Osteocyte (in vitro differentiated cells): ENCODE results near the gene XRCC6. TPM values are rescaled to one million over a fixed set of nuclear protein-coding genes. Genes with fewer than 3 reads are reported as not detected.

Experiments
- DNase-seq: peaks from one replicate; pipeline ENCODE4 v3.0.0; 2021; ENCODE audit warnings: mixed read lengths; ENCODE audit not compliant: unreplicated experiment; ENCODE audit errors: extremely low spot score
- H3K27ac Mint-ChIP-seq: one replicate; pipeline ENCODE4 v1.8.0; 2021; ENCODE audit warnings: mild to moderate bottlenecking, mixed read lengths; ENCODE audit not compliant: unreplicated experiment
- H3K27me3 Mint-ChIP-seq: one replicate; pipeline ENCODE4 v1.8.0; 2021; ENCODE audit warnings: mixed read lengths; ENCODE audit not compliant: unreplicated experiment
- H3K36me3 Mint-ChIP-seq: one replicate; pipeline ENCODE4 v1.8.0; 2021; ENCODE audit warnings: mixed read lengths; ENCODE audit not compliant: unreplicated experiment
- H3K4me1 Mint-ChIP-seq: one replicate; pipeline ENCODE4 v1.8.0; 2021; ENCODE audit warnings: mixed read lengths; ENCODE audit not compliant: unreplicated experiment
- H3K4me3 Mint-ChIP-seq: one replicate; pipeline ENCODE4 v1.8.0; 2021; ENCODE audit warnings: mild to moderate bottlenecking, moderate library complexity, mixed read lengths; ENCODE audit not compliant: unreplicated experiment
- H3K9me3 Mint-ChIP-seq: one replicate; pipeline ENCODE4 v1.8.0; 2021; ENCODE audit warnings: mixed read lengths; ENCODE audit not compliant: unreplicated experiment
- CTCF ChIP-seq: fragments of 200-600 bp; sonication (generic); IDR thresholded peaks from 2 replicates; pipeline ENCODE4 v1.5.0; 2021; ENCODE audit warnings: antibody characterized with exemption, mild to moderate bottlenecking, moderate library complexity
- total RNA-seq: library from RNA; stranded (reverse); gene quantifications from 2 replicates; pipeline ENCODE4 v1.2.1, GENCODE V29; 2021

Gene XRCC6
- total RNA-seq, 1 donor from 2014 or later: 211 TPM

DNA sequence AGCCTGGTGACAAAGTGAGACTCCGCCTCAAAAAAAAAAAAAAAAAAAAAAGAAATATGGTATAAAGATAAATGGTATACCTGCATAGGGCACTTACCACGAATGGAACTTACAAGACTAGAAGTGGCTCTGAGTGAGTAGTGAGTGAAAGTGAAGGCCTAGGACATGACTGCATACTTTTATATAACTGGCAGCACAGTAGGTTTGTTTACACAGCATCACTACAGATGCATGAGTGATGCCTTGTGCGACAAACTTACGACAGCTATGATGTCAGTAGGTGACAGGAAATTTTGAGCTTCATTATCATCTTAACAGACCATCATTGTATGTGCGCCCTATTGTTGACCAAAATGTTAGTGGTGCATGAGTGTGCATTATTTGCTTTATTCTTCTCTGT is 17.7 kb downstream of the XRCC6 start:
- H3K36me3 Mint-ChIP-seq: peaks cover 47% of the 10 kb centered on the region
- no peaks in the 10 kb centered on the region for H3K27me3 Mint-ChIP-seq
- DNase-seq: no peak
- H3K4me1 Mint-ChIP-seq: no peaks in the 10 kb centered on the region
- no peak overlapping the region for H3K4me3 Mint-ChIP-seq
- no peak overlapping the region for H3K27ac Mint-ChIP-seq
- no peak for TF ChIP-seq CTCF
- H3K9me3 Mint-ChIP-seq: no peaks in the 10 kb centered on the region

DNA sequence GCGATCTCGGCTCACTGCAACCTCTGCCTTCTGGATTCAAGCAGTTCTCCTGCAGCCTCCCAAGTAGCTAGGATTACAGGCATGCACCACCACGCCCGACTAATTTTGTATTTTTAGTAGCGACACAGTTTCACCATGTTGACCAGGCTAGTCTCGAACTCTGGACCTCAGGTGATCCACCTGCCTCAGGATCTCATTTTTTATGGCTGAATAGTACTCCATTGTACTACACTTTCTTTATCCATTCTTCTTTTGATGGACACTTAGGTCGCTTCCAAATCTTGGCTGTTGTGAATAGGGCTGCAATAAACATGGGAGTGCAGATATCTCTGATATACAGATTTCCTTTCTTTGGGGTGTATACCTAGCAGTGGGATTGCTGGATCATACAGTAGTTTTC is 20.8 kb downstream of the XRCC6 start:
- H3K27me3 Mint-ChIP-seq: no peaks in the 10 kb centered on the region
- no peaks in the 10 kb centered on the region for H3K4me1 Mint-ChIP-seq
- TF ChIP-seq CTCF: no peak
- H3K27ac Mint-ChIP-seq: no peak overlapping the region
- no peak overlapping the region for H3K4me3 Mint-ChIP-seq
- DNase-seq: no peak
- no peaks in the 10 kb centered on the region for H3K9me3 Mint-ChIP-seq
- H3K36me3 Mint-ChIP-seq: peaks cover 36% of the 10 kb centered on the region

DNA sequence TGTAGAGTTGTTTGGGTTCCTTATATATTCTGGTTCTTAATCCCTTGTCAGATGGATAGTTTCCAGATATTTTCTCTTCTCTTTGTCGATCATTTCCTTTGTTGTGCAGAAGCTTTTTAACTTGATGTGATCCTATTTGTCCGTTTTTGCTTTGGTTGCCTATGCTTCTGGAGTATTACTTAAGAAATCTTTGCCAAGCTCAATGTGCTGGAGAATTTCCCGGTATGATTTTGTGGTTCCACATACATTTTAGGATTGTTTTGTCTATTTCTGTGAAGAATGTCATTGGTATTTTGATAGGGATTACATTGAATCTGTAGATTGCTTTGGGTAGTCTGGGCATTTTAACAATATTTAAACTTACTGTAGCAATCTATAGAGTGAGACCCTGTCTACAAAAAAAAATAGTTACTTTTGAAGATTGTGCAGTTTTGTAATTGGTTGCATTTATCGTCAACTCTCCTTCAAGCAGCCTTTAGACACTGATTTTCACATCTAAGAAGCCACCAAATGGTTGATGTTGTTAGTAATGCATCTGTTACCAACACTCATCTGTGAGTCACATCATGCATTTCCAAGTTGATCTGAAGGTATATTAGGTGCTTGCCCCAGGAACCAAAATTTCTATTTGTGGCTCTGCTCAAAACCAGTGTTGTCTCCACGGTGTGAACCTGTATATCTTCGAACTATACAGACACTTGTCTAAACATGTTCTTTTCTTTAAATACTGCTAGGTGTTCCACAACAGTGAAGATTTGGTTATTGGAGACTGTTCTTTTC is 21.4 kb downstream of the XRCC6 start:
- no peak for TF ChIP-seq CTCF
- peaks cover 34% of the 10 kb centered on the region for H3K36me3 Mint-ChIP-seq

GRCh38 chr22:41647771-41648170 is 26.7 kb downstream of the XRCC6 start:
- Mint-ChIP-seq H3K9me3 (no peaks in the 10 kb centered on the region), H3K27me3 (no peaks in the 10 kb centered on the region), H3K36me3 (peaks cover 28% of the 10 kb centered on the region), H3K4me3 (no peak overlapping the region), H3K4me1 (no peaks in the 10 kb centered on the region), H3K27ac (no peak overlapping the region)
- TF ChIP-seq CTCF: no peak
- DNase-seq: no peak

More for the DNA sequence above, 21.4 kb downstream of the XRCC6 start:
- H3K27ac Mint-ChIP-seq: no peak overlapping the region
- DNase-seq: no peak
- no peaks in the 10 kb centered on the region for H3K4me1 Mint-ChIP-seq
- no peaks in the 10 kb centered on the region for H3K9me3 Mint-ChIP-seq
- H3K4me3 Mint-ChIP-seq: no peak overlapping the region
- H3K27me3 Mint-ChIP-seq: no peaks in the 10 kb centered on the region

DNA sequence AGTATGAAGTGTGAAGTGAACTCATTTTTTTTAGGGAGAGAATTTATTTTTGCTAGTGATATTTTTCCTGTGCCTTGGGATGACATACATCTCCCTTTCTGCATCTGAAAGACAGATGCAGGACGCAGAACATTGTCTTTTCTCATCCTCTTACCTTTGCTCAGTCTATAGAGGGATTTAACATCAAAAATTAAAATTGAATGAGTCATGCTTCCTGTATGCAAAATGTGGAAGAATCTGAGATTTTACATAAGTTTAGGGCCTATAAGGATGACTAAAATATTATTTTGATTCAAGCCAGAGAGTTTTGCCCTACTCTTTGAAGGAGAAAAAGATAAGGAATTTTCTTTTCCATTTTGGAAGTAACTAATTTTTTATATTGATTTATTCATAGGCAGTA is 27.3 kb downstream of the XRCC6 start:
- no peaks in the 10 kb centered on the region for H3K27me3 Mint-ChIP-seq
- TF ChIP-seq CTCF: no peak
- no peak for DNase-seq
- H3K9me3 Mint-ChIP-seq: no peaks in the 10 kb centered on the region
- peaks cover 30% of the 10 kb centered on the region for H3K36me3 Mint-ChIP-seq
- no peak overlapping the region for H3K27ac Mint-ChIP-seq
- no peaks in the 10 kb centered on the region for H3K4me1 Mint-ChIP-seq
- H3K4me3 Mint-ChIP-seq: no peak overlapping the region
